ENCODE measurements around the gene RAPGEF5.

RAPGEF5 gene

DNA sequence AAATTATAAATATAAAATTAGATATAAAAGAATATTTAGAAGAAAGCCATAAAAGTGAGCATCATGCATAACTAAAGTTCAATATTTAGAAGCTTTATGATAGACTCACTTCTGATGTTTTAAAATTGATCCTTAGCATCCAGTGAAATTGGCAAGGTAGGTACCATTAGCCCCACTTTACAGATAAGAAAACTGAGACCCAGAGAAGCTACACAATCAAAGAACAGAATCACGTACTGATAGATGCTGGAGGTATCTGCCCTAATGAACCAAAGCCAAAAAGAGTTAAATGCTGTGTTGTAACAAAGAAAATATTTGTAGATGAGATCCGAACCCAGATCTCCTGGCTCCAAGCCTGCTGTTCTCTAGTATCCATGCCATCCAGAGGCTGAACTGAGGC, 42.6 kb upstream of the RAPGEF5 start:
- Histone ChIP-seq H3K27ac (replicated peaks) (no peak overlapping the region), H3K27me3 (ENCODE audit: insufficient read depth, poor library complexity, severe bottlenecking) (no peaks in the 10 kb centered on the region), H3K4me3 (replicated peaks; ENCODE audit: insufficient read depth, low read length) (no peak overlapping the region)
- no peak for DNase-seq (ENCODE audit: low read depth in 1 of 2, low spot score in 1 of 2)
- TF ChIP-seq GABPA (IDR thresholded peaks at IDR 0.05; ENCODE audit: low read depth) (no peak), CTCF (IDR thresholded peaks at IDR 0.05; ENCODE audit: insufficient read depth, low read length) (no peak), REST (IDR thresholded peaks at IDR 0.05; ENCODE audit: insufficient replicate concordance, low read depth) (no peak), POLR2AphosphoS5 (IDR thresholded peaks at IDR 0.05; ENCODE audit: low read depth) (no peak), SPI1 (IDR thresholded peaks at IDR 0.05; ENCODE audit: borderline replicate concordance, low read depth) (no peak)

DNA sequence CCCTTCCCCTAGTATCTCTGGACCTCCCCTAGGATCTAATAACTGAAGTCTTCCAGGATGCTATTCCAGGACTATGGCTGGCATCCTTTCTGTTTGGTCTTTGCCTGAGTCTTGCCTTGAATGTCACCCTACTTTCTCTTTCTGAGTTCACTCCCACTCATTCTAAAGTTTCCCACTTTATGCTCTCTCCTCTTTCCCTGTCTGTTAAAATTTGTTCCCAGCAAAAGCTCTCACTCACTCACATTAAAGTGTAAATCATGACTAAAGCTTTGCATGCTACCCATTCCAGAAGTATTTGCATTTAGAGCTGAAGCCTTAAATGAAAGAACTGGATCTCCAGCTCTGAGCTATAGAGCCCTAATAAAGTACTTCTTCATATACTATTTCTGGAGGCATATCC, 42.1 kb upstream of the RAPGEF5 start:
- Histone ChIP-seq H3K27ac (replicated peaks) (no peak overlapping the region), H3K27me3 (ENCODE audit: insufficient read depth, poor library complexity, severe bottlenecking) (no peaks in the 10 kb centered on the region), H3K4me3 (replicated peaks; ENCODE audit: insufficient read depth, low read length) (no peak overlapping the region)
- no peak for DNase-seq (ENCODE audit: low read depth in 1 of 2, low spot score in 1 of 2)
- no peak for TF ChIP-seq POLR2AphosphoS5 (IDR thresholded peaks at IDR 0.05; ENCODE audit: low read depth)
- TF ChIP-seq SPI1 (IDR thresholded peaks at IDR 0.05; ENCODE audit: borderline replicate concordance, low read depth): no peak
- no peak for TF ChIP-seq CTCF (IDR thresholded peaks at IDR 0.05; ENCODE audit: insufficient read depth, low read length)
- TF ChIP-seq GABPA (IDR thresholded peaks at IDR 0.05; ENCODE audit: low read depth): no peak
- TF ChIP-seq REST (IDR thresholded peaks at IDR 0.05; ENCODE audit: insufficient replicate concordance, low read depth): no peak

GRCh38 chr7:22397981-22398380, 41.0 kb upstream of the RAPGEF5 start:
- DNase-seq (ENCODE audit: low read depth in 1 of 2, low spot score in 1 of 2): no peak
- Histone ChIP-seq H3K4me3 (replicated peaks; ENCODE audit: insufficient read depth, low read length) (no peak overlapping the region), H3K27ac (replicated peaks) (no peak overlapping the region), H3K27me3 (ENCODE audit: insufficient read depth, poor library complexity, severe bottlenecking) (no peaks in the 10 kb centered on the region)
- no peak for TF ChIP-seq GABPA (IDR thresholded peaks at IDR 0.05; ENCODE audit: low read depth)
- TF ChIP-seq POLR2AphosphoS5 (IDR thresholded peaks at IDR 0.05; ENCODE audit: low read depth): no peak
- no peak for TF ChIP-seq REST (IDR thresholded peaks at IDR 0.05; ENCODE audit: insufficient replicate concordance, low read depth)
- TF ChIP-seq CTCF (IDR thresholded peaks at IDR 0.05; ENCODE audit: insufficient read depth, low read length): no peak
- TF ChIP-seq SPI1 (IDR thresholded peaks at IDR 0.05; ENCODE audit: borderline replicate concordance, low read depth): no peak

Measured in HL-60 (cell line).